ENCODE results near the gene ICAM3. TPM values are rescaled to one million over a fixed set of nuclear protein-coding genes. Genes with fewer than 3 reads are reported as not detected.
A peak's percentile ranks its signal among the peaks of the same experiment; 100 is the strongest.

Gene ICAM3
- total RNA-seq, 4 donors from 2014 or later = 3.8 to 10.2 (median 5.1) TPM

- H3K4me3 ChIP-seq (ENCODE audit: low read depth, poor library complexity, severe bottlenecking) = no peak within 1 kb of the TSS
Measured at GRCh38 chr19:10286803-10287737, 52.4 kb downstream of the ICAM3 start, which contains the start of gene ICAM4. Gene ICAM4 (plus strand): TSS chr19:10286955. CDS start chr19:10287013, 58 bp downstream.

DNA sequence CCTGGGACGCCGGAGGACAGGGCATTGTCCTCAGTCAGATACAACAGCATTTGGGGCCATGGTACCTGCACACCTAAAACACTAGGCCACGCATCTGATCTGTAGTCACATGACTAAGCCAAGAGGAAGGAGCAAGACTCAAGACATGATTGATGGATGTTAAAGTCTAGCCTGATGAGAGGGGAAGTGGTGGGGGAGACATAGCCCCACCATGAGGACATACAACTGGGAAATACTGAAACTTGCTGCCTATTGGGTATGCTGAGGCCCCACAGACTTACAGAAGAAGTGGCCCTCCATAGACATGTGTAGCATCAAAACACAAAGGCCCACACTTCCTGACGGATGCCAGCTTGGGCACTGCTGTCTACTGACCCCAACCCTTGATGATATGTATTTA lies 54.0 kb downstream of the ICAM3 start:
- intact Hi-C loops (cut with DNase I; ENCODE audit: low total_unique reads) = no loop called here
- H3K4me3 ChIP-seq (ENCODE audit: low read depth, poor library complexity, severe bottlenecking) = no peak overlapping the region
- no peak for TF ChIP-seq CTCF (IDR thresholded peaks at IDR 0.05)
- no peak for TF ChIP-seq POLR2A (IDR thresholded peaks at IDR 0.05)
- 91 to 96% methylated on average over 4 of the region's 4 CpGs for WGBS, 2 donors
- no peak for DNase-seq (ENCODE audit: low spot score in 2 of 2)

More at GRCh38 chr19:10286803-10287737, 52.4 kb downstream of the ICAM3 start, which contains the start of gene ICAM4:
- DNase-seq (ENCODE audit: low spot score in 2 of 2) = peak in 1 of 2 donors; percentile 91
- WGBS, 2 donors = 8 to 14% methylated on average over 28 to 45 of the region's 59 CpGs
- intact Hi-C loops (cut with DNase I; ENCODE audit: low total_unique reads) = no loop called here
- TF ChIP-seq POLR2A (IDR thresholded peaks at IDR 0.05) (no peak), CTCF (IDR thresholded peaks at IDR 0.05) (no peak)

DNA sequence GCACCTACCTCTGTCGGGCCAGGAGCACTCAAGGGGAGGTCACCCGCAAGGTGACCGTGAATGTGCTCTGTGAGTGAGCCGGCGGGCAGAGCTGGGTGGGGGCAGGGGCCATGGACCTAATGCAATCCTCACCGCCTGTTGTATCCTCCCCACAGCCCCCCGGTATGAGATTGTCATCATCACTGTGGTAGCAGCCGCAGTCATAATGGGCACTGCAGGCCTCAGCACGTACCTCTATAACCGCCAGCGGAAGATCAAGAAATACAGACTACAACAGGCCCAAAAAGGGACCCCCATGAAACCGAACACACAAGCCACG lies 54.5 kb downstream of the ICAM3 start:
- 94 to 95% methylated on average over 13 of the region's 13 CpGs for WGBS, 2 donors
- no peak overlapping the region for H3K4me3 ChIP-seq (ENCODE audit: low read depth, poor library complexity, severe bottlenecking)
- TF ChIP-seq POLR2A (IDR thresholded peaks at IDR 0.05) (no peak), CTCF (IDR thresholded peaks at IDR 0.05) (no peak)
- DNase-seq (ENCODE audit: low spot score in 2 of 2) = no peak
- intact Hi-C loops (cut with DNase I; ENCODE audit: low total_unique reads) = no loop called here

DNA sequence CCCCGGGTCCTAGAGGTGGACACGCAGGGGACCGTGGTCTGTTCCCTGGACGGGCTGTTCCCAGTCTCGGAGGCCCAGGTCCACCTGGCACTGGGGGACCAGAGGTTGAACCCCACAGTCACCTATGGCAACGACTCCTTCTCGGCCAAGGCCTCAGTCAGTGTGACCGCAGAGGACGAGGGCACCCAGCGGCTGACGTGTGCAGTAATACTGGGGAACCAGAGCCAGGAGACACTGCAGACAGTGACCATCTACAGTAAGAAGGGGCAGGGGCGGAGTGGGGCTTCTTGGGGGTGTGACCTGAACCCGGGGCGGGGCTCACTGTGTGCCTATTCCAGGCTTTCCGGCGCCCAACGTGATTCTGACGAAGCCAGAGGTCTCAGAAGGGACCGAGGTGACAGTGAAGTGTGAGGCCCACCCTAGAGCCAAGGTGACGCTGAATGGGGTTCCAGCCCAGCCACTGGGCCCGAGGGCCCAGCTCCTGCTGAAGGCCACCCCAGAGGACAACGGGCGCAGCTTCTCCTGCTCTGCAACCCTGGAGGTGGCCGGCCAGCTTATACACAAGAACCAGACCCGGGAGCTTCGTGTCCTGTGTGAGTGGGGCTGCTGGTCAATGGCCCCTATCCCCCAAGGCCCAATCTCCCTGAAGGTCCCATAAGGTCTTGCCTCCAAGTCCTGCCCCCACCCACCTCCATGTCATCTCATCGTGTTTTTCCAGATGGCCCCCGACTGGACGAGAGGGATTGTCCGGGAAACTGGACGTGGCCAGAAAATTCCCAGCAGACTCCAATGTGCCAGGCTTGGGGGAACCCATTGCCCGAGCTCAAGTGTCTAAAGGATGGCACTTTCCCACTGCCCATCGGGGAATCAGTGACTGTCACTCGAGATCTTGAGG lies 55.1 kb downstream of the ICAM3 start:
- WGBS, 2 donors = 91 to 94% methylated on average over 32 to 34 of the region's 34 CpGs
- no peak for TF ChIP-seq CTCF (IDR thresholded peaks at IDR 0.05)
- no peak for TF ChIP-seq POLR2A (IDR thresholded peaks at IDR 0.05)
- intact Hi-C loops (cut with DNase I; ENCODE audit: low total_unique reads) = no loop called here

More for the DNA sequence above, 55.1 kb downstream of the ICAM3 start:
- no peak for DNase-seq (ENCODE audit: low spot score in 2 of 2)
- H3K4me3 ChIP-seq (ENCODE audit: low read depth, poor library complexity, severe bottlenecking) = no peak overlapping the region

Other genes with a start within 250 kb of the ICAM3 start
- gene ANGPTL6, start 236.9 kb downstream of the ICAM3 start, total RNA-seq = 1 to 10 TPM in 1 of 4 donors, under 1 TPM in 2, not detected in 1; 0.21 to 1.8 (median 0.68) TPM
- 10 to 100 TPM; 38.7 to 61.3 (median 52.9) TPM for gene PPAN, start 233.3 kb downstream of the ICAM3 start, total RNA-seq
- 10 to 100 TPM; 19.0 to 26.3 (median 22.5) TPM for gene P2RY11, start 227.9 kb downstream of the ICAM3 start, total RNA-seq
- 100 to 1,000 TPM; 292 to 348 (median 320) TPM for gene EIF3G, start 219.7 kb downstream of the ICAM3 start, total RNA-seq
- 10 to 100 TPM; 13.2 to 38.4 (median 32.0) TPM for gene DNMT1, start 144.7 kb downstream of the ICAM3 start, total RNA-seq
- 10 to 100 TPM in 2 of 4 donors, 1 to 10 TPM in 2; 4.5 to 11.4 (median 8.2) TPM for gene S1PR2, start 108.3 kb downstream of the ICAM3 start, total RNA-seq
- 10 to 100 TPM; 77.2 to 90.8 (median 83.5) TPM for gene MRPL4, start 87.4 kb downstream of the ICAM3 start, total RNA-seq
- gene ICAM1, start 68.5 kb downstream of the ICAM3 start, total RNA-seq = 10 to 100 TPM in 1 of 4 donors, 1 to 10 TPM in 3; 5.1 to 19.0 (median 6.7) TPM
- under 1 TPM in 1 of 4 donors, not detected in 3; 0.38 TPM for gene ICAM4, start 52.7 kb downstream of the ICAM3 start, total RNA-seq
- gene ICAM5, start 49.7 kb downstream of the ICAM3 start, total RNA-seq = under 1 TPM in 2 of 4 donors, not detected in 2; 0.13 to 0.20 TPM
- gene ZGLP1, start 29.8 kb downstream of the ICAM3 start, total RNA-seq = 1 to 10 TPM in 3 of 4 donors, not detected in 1; 2.2 to 3.8 (median 2.8) TPM
- 10 to 100 TPM; 10.3 to 20.7 (median 18.2) TPM for gene FDX2, start 23.6 kb downstream of the ICAM3 start, total RNA-seq
- gene RAVER1, start 6.1 kb downstream of the ICAM3 start, total RNA-seq = 10 to 100 TPM; 14.2 to 22.5 (median 19.2) TPM
- gene TYK2, start 40.9 kb upstream of the ICAM3 start, total RNA-seq = 100 to 1,000 TPM in 1 of 4 donors, 10 to 100 TPM in 3; 48.2 to 115 (median 64.8) TPM
- 100 to 1,000 TPM in 3 of 4 donors, 10 to 100 TPM in 1; 92.8 to 142 (median 120) TPM for gene CDC37, start 63.9 kb upstream of the ICAM3 start, total RNA-seq
- 1 to 10 TPM; 4.1 to 6.8 (median 5.7) TPM for gene PDE4A, start 80.9 kb upstream of the ICAM3 start, total RNA-seq
- gene KEAP1, start 163.7 kb upstream of the ICAM3 start, total RNA-seq = 100 to 1,000 TPM in 1 of 4 donors, 10 to 100 TPM in 3; 81.6 to 102 (median 89.0) TPM
- 10 to 100 TPM; 34.9 to 64.0 (median 42.3) TPM for gene S1PR5, start 177.8 kb upstream of the ICAM3 start, total RNA-seq
- gene ATG4D, start 204.3 kb upstream of the ICAM3 start, total RNA-seq = 100 to 1,000 TPM in 1 of 4 donors, 10 to 100 TPM in 3; 58.5 to 106 (median 71.4) TPM
- gene KRI1, start 226.4 kb upstream of the ICAM3 start, total RNA-seq = 10 to 100 TPM; 23.8 to 59.3 (median 29.4) TPM
- 10 to 100 TPM; 11.4 to 14.8 (median 12.8) TPM for gene CDKN2D, start 229.4 kb upstream of the ICAM3 start, total RNA-seq
- 10 to 100 TPM; 61.3 to 70.3 (median 63.8) TPM for gene AP1M2, start 247.7 kb upstream of the ICAM3 start, total RNA-seq